Esophagus squamous epithelium (tissue), 4 donors: ENCODE measurements around the gene PARD3.

ENCODE experiments used
- CTCF ChIP-seq, 6 experiments: fragments of 450-650 bp in 4 of 6; fragments of 200-600 bp in 2 of 6; sonication (generic) in 2 of 6; IDR thresholded peaks; one replicate each; pipeline ENCODE4 v1.5.1; 2016 to 2019; ENCODE audit warnings: antibody characterized with exemption in 6 of 6, mild to moderate bottlenecking in 4 of 6, moderate library complexity in 4 of 6
- POLR2A ChIP-seq, 4 donors: fragments of 450-650 bp; IDR thresholded peaks; one replicate each; pipeline ENCODE4 v1.6.1; 2017; ENCODE audit warnings: antibody characterized with exemption in 4 of 4, mild to moderate bottlenecking in 4 of 4, moderate library complexity in 3 of 4

- peak in 5 of 6 experiments; percentile 60 to 82 (median 70) for TF ChIP-seq CTCF (IDR thresholded peaks at IDR 0.05)
- TF ChIP-seq POLR2A (IDR thresholded peaks at IDR 0.05) = no peak
Observed at GRCh38 chr10:34655286-34656170, 159.6 kb downstream of the PARD3 start.
